WERI-Rb-1 (cell line): ENCODE data around the gene ATP5PO.

Source experiments
- DNase-seq: peaks from one replicate; pipeline ENCODE4 v3.0.0-alpha.2; 2020
- H3K27ac ChIP-seq: fragments of 250-450 bp; sonication (Bioruptor Pico); 2 replicates; pipeline ENCODE4 v1.5.1; 2020; ENCODE audit warnings: mild to moderate bottlenecking, moderate library complexity
- H3K27me3 ChIP-seq: fragments of 250-450 bp; sonication (Bioruptor Pico); 2 replicates; pipeline ENCODE4 v1.5.1; 2021; ENCODE audit warnings: mild to moderate bottlenecking, low read depth, moderate library complexity; ENCODE audit not compliant: insufficient read depth, severe bottlenecking
- H3K36me3 ChIP-seq: fragments of 250-450 bp; sonication (Bioruptor Pico); 2 replicates; pipeline ENCODE4 v1.5.1; 2020; ENCODE audit warnings: mild to moderate bottlenecking, moderate library complexity
- H3K4me3 ChIP-seq: 2 replicates; pipeline ENCODE4 v1.5.1; 2011; ENCODE audit warnings: low read depth, mild to moderate bottlenecking, control low read depth, low read length
- H3K9me3 ChIP-seq: fragments of 250-450 bp; sonication (Bioruptor Pico); 2 replicates; pipeline ENCODE4 v1.5.1; 2021; ENCODE audit warnings: mild to moderate bottlenecking, moderate library complexity; ENCODE audit not compliant: severe bottlenecking
- TF ChIP-seq, protein P1 (sequence below): IDR thresholded peaks from 2 replicates; pipeline ENCODE4 v1.5.1; 2011; ENCODE audit warnings: low read depth, mild to moderate bottlenecking, control low read depth, inconsistent platforms, low read length

The ATP5PO gene, protein sequence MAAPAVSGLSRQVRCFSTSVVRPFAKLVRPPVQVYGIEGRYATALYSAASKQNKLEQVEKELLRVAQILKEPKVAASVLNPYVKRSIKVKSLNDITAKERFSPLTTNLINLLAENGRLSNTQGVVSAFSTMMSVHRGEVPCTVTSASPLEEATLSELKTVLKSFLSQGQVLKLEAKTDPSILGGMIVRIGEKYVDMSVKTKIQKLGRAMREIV

DNA sequence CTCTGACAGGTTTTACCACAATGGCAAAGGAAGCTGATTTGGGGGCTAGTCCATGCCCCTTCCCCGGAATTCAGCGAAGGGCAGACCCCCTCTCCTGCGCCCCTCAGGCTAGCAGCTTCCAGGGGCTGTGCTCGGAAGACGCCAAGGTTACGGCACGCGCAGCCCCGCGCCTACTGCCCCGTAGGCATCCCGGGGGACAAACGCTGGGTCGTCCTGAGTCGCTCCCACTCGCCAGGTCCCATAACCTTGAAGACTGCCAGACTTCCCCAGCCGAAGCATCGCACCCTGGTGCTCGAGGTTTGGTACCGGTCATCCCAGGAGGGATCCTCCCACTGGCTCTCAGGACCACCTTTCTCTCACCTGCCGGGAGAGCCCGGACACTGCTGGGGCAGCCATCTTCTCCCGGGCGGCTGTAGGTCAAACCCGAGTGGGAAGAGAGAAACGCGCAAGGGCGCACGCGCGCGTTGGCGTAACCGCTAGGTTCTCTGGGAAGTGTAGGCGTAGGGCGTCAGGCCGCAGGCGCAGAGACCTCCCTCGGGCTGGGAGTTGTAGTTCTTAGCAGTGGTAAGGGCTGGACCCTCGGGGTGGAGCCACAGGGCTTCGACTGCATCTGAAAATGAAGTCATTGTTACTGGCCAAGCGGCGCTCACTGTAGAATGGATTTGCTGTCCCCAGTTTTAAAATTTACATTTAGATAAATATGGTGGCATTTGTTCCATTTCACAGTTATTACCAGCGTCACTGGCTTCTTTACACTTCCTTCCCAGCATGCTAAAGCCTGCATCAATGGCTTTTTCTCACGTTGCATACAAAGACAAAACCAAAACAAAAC, at the start of gene ATP5PO:
Gene ATP5PO (minus strand): TSS at position 437 of the 832 bp plus-strand sequence. CDS start 41 bp downstream, at position 396.
- TF ChIP-seq, protein P1, sequence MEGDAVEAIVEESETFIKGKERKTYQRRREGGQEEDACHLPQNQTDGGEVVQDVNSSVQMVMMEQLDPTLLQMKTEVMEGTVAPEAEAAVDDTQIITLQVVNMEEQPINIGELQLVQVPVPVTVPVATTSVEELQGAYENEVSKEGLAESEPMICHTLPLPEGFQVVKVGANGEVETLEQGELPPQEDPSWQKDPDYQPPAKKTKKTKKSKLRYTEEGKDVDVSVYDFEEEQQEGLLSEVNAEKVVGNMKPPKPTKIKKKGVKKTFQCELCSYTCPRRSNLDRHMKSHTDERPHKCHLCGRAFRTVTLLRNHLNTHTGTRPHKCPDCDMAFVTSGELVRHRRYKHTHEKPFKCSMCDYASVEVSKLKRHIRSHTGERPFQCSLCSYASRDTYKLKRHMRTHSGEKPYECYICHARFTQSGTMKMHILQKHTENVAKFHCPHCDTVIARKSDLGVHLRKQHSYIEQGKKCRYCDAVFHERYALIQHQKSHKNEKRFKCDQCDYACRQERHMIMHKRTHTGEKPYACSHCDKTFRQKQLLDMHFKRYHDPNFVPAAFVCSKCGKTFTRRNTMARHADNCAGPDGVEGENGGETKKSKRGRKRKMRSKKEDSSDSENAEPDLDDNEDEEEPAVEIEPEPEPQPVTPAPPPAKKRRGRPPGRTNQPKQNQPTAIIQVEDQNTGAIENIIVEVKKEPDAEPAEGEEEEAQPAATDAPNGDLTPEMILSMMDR: no peak
- H3K36me3 ChIP-seq: peaks cover 35% of the 10 kb centered on the region
- H3K27ac ChIP-seq: peak within 1 kb of the TSS; percentile 78

DNA sequence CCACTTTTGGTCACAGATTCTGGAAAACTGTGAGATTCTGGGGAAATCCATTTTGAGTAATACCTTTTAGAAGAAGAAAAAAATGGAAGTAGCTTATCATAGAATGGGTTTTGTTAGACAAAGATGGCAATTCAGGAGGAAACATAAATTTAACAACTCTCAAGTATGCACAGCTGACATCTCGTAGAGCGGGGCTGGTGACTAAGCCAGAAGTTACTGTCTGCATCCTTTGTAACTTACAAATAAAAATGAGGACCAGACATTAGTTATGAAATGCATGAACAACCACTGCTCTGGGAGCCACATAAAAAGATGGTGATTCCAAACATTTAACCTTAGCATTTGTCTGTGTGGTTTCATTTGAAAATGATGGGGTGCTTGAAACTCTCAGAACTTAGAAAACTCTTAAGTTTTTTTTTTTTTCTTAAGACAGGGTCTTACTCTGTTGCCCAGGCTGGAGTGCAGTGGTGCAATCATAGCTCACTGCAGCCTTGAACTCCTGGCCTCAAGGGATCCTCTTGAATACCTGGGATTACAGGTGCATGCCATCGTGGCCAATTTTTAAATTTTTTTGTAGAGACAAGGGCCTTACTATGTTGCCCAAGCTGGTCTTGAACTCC, 49.2 kb upstream of the ATP5PO start:
- TF ChIP-seq, protein P1: no peak
- no peaks in the 10 kb centered on the region for H3K36me3 ChIP-seq
- H3K9me3 ChIP-seq: peaks cover 6% of the 10 kb centered on the region
- H3K4me3 ChIP-seq: no peak overlapping the region
- DNase-seq: no peak
- H3K27me3 ChIP-seq: peaks cover 72% of the 10 kb centered on the region
- H3K27ac ChIP-seq: no peak overlapping the region

More for the DNA sequence above, at the start of gene ATP5PO:
- Histone ChIP-seq H3K4me3 (peak within 1 kb of the TSS; percentile 88), H3K9me3 (no peaks in the 10 kb centered on the region), H3K27me3 (no peaks in the 10 kb centered on the region)
- peak; percentile 99 for DNase-seq

DNA sequence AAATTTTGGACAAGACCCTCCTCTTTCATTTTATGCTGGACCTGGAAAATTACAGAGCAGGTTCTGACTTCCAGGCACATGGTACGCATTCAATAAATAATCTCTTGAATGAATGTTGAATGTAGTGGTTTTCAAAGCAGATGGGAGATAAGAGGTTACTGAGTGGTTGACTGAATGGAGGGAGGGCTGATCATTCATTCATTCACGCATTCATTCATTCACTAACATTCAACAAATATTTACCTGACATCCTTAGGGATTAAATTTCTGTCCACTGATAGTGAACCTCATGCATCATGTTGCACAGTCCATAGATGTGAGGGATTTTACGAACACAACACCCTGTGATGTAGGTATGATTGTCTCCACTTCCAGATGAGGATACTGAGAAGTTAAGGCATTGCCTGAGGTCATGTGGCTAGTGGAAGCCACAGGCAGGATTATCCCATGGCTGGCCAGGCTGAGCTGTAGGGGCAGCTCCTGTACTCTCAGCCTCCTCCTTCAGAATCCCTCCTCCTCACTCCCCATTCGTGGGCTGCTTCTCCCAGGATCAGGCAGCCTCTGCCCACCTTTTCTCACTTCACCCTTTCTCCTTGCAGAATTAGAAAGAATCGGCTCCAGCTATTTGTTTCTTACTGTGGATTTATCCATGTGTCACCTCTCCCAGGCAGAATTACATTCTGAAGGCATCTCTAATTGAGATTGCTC, 48.4 kb upstream of the ATP5PO start:
- no peak overlapping the region for H3K4me3 ChIP-seq
- peaks cover 9% of the 10 kb centered on the region for H3K9me3 ChIP-seq
- TF ChIP-seq, protein P1: no peak
- H3K27ac ChIP-seq: no peak overlapping the region
- H3K36me3 ChIP-seq: no peaks in the 10 kb centered on the region
- DNase-seq: no peak
- peaks cover 69% of the 10 kb centered on the region for H3K27me3 ChIP-seq

DNA sequence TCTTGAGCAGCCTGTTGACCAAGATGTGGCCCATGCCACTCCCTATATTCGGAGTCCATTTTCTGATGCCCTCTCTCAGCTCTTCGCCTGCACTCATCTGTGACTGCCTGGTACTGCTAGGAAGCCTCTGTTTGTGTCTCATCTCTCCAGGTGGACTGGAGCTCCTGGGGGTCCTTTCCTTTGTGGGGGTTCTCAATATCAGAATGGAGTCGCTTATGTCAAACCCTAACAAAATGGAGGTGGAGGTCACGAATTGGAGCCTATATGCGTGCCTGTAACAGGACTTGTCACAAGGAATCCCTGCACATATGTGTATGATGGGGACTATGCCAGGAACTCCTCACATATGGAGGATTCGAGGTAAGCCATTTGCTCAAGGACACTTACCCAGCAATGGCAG, 46.7 kb upstream of the ATP5PO start:
- H3K9me3 ChIP-seq: peaks cover 9% of the 10 kb centered on the region

DNA sequence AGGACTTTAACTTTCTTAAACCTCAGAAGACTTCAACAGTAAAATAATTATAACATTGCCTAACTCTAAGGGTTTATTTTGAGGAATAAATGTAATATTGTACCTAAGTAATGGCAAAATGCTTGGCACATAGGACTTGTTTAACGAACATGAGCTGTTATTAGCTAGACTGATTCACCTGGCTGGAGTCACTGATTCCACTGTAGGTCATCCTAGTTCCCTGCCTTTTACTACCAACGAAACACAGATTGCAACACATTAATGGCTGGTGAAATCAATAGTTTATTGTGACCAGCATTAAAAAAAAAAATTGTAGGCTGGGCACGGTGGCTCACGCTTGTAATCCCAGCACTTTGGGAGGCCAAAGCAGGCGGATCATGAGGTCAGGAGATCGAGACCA, 45.5 kb upstream of the ATP5PO start:
- TF ChIP-seq, protein P1: no peak
- no peak for DNase-seq
- H3K27ac ChIP-seq: no peak overlapping the region
- H3K9me3 ChIP-seq: peaks cover 9% of the 10 kb centered on the region
- H3K4me3 ChIP-seq: no peak overlapping the region
- H3K27me3 ChIP-seq: peaks cover 78% of the 10 kb centered on the region
- no peaks in the 10 kb centered on the region for H3K36me3 ChIP-seq

More for the DNA sequence above, 46.7 kb upstream of the ATP5PO start:
- TF ChIP-seq, protein P1: no peak
- Histone ChIP-seq H3K36me3 (no peaks in the 10 kb centered on the region), H3K27me3 (peaks cover 75% of the 10 kb centered on the region), H3K27ac (no peak overlapping the region), H3K4me3 (no peak overlapping the region)
- DNase-seq: no peak
